ENCODE results near the gene AP2A1.

DNA sequence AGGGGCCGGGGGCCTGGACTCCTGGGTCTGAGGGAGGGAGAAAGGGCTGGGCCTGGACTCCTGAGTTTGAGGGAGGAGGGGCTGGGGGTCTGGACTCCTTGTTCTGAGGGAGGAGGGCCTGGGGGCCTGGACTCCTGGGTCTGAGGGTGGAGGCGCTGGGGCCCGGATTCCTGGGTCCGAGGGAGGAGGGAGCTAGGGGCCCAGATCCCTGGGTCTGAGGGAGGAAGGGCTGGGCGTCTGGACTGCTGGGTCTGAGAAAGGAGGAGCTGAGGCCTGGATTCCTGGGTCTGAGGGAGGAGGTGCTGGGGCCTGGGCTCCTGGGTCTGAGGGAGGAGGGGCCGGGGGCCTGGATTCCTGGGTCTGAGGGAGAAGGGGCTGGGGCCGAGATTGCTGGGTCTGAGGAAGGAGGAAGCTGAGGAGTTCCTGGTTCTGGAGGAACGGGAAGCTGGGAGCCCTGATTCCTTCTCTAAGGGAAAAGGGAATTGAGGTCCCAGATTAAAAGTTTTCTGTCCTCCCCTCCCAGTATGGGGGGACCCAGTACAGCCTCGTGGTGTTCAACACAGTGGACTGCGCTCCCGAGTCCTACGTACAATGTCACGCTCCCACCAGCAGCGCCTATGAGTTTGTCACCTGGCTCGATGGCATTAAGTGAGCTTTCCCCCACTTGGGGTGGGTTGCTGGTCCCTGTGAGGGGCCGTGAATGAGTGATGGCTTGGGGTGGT, 52.0 kb downstream of the AP2A1 start:
- TF ChIP-seq, protein P1, sequence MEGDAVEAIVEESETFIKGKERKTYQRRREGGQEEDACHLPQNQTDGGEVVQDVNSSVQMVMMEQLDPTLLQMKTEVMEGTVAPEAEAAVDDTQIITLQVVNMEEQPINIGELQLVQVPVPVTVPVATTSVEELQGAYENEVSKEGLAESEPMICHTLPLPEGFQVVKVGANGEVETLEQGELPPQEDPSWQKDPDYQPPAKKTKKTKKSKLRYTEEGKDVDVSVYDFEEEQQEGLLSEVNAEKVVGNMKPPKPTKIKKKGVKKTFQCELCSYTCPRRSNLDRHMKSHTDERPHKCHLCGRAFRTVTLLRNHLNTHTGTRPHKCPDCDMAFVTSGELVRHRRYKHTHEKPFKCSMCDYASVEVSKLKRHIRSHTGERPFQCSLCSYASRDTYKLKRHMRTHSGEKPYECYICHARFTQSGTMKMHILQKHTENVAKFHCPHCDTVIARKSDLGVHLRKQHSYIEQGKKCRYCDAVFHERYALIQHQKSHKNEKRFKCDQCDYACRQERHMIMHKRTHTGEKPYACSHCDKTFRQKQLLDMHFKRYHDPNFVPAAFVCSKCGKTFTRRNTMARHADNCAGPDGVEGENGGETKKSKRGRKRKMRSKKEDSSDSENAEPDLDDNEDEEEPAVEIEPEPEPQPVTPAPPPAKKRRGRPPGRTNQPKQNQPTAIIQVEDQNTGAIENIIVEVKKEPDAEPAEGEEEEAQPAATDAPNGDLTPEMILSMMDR (IDR thresholded peaks at IDR 0.05; ENCODE audit: low read depth, low read length, missing input control), result no peak
- TF ChIP-seq, protein P2, sequence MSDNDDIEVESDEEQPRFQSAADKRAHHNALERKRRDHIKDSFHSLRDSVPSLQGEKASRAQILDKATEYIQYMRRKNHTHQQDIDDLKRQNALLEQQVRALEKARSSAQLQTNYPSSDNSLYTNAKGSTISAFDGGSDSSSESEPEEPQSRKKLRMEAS (IDR thresholded peaks at IDR 0.05), result no peak
- TF ChIP-seq HNF4G (IDR thresholded peaks at IDR 0.05) (no peak), RAD21 (IDR thresholded peaks at IDR 0.05) (no peak)
- TF ChIP-seq, protein P3, sequence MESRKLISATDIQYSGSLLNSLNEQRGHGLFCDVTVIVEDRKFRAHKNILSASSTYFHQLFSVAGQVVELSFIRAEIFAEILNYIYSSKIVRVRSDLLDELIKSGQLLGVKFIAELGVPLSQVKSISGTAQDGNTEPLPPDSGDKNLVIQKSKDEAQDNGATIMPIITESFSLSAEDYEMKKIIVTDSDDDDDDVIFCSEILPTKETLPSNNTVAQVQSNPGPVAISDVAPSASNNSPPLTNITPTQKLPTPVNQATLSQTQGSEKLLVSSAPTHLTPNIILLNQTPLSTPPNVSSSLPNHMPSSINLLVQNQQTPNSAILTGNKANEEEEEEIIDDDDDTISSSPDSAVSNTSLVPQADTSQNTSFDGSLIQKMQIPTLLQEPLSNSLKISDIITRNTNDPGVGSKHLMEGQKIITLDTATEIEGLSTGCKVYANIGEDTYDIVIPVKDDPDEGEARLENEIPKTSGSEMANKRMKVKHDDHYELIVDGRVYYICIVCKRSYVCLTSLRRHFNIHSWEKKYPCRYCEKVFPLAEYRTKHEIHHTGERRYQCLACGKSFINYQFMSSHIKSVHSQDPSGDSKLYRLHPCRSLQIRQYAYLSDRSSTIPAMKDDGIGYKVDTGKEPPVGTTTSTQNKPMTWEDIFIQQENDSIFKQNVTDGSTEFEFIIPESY (IDR thresholded peaks at IDR 0.05), result no peak

All from liver (tissue), 3 donors.